ENCODE measurements around the gene YPEL1.

DNA sequence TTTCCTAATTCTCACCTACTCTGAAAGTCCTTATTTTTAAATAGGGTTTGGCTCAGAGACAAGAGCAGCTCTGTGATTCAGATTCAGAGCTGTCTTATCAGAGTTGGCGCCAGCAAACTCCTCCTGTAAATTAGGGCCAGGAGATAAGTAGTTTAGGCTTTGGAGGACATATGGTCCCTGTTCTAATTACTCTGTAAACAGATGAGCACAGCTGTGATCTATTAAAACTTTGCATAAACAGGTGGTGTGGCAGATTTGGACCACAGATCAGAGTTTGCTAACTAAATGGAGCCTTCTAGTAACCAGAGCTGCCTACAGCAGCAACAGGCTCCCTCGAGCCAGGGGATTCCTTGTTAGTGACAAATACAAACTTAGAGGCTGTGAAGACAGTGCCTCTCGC, 27.9 kb downstream of the YPEL1 start:
- TF ChIP-seq SUZ12 (IDR thresholded peaks at IDR 0.05; ENCODE audit: unreplicated experiment) (no peak), TCF7 (IDR thresholded peaks at IDR 0.05; ENCODE audit: borderline replicate concordance) (no peak), POLR2AphosphoS5 (IDR thresholded peaks at IDR 0.05; ENCODE audit: low read length) (no peak), EZH2 (IDR thresholded peaks at IDR 0.05; ENCODE audit: borderline replicate concordance, control insufficient read depth, low read depth, low read length) (no peak), CBFB (IDR thresholded peaks at IDR 0.05; ENCODE audit: low read depth) (no peak)
- TF ChIP-seq, protein P1, sequence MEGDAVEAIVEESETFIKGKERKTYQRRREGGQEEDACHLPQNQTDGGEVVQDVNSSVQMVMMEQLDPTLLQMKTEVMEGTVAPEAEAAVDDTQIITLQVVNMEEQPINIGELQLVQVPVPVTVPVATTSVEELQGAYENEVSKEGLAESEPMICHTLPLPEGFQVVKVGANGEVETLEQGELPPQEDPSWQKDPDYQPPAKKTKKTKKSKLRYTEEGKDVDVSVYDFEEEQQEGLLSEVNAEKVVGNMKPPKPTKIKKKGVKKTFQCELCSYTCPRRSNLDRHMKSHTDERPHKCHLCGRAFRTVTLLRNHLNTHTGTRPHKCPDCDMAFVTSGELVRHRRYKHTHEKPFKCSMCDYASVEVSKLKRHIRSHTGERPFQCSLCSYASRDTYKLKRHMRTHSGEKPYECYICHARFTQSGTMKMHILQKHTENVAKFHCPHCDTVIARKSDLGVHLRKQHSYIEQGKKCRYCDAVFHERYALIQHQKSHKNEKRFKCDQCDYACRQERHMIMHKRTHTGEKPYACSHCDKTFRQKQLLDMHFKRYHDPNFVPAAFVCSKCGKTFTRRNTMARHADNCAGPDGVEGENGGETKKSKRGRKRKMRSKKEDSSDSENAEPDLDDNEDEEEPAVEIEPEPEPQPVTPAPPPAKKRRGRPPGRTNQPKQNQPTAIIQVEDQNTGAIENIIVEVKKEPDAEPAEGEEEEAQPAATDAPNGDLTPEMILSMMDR (IDR thresholded peaks at IDR 0.05 in 2 of 3, conservative IDR thresholded peaks at IDR 0.05 in 1 of 3; ENCODE audit: control insufficient read depth in 2 of 3, extremely low read depth in 1 of 3, insufficient read depth in 1 of 3, low read depth in 3 of 3, low read length in 3 of 3), result no peak

Data from GM12878 (cell line).